GM21576 (cell line): Measurements from ENCODE around the gene PLA2G6.
"Not testable (repeated sequence)": the region's sequence is repeated elsewhere in the genome, so short reads cannot be mapped to it uniquely, and the experiment has no call there.

Source experiments
- ATAC-seq: cut with Tn5 transposase; IDR thresholded peaks from one replicate; pipeline ENCODE4 v1.9.1; 2021; ENCODE audit warnings: mild to moderate bottlenecking, moderate library complexity; ENCODE audit not compliant: unreplicated experiment

PLA2G6 gene

DNA sequence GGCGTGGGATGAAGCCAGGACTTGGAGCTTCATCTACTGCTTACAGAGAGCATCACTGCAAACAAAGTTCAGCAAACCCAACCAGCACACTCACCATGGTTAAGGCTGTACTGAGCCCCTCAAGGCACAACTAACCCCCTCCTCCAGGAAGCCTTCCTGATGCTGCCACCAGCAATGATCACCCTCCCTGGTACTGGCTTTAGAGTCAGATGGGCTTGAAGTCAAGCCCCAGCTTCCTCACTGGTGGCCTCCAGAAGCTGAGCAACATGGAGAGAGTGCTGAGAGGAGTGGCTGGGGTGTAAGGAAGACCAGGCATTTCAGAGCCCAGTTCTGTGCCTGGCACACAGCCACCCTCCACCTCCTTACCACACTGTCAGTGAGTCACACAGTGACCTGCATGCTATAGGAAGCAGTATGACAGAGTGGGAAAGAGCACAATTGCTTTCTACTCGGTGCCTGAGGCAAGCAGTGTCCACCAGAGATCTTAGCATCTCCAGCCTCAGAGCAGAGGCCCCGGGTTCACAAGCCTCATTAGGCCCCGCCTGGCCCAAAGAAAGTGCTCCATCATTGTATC is 46.4 kb downstream of the PLA2G6 start:
- no peak for ATAC-seq

DNA sequence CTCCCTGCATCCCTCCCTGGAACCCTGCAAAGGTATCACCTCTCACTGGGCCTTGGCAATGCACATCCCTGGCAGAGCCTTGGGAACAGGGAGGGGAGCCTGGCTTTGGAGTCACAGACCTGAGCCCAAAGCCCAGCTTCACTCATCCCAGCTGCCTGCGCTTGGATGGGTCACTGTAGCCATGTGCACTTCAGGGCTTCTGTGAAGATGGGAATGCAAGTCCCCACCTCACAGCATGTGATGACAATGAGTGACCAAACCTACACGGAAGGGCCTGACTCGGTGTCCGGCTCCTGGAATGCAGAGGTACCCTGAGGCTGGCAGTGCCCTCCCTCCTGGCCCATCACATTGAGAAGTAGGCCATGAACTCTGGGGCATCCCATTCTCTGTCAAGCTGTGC is 48.3 kb downstream of the PLA2G6 start:
- no peak for ATAC-seq

DNA sequence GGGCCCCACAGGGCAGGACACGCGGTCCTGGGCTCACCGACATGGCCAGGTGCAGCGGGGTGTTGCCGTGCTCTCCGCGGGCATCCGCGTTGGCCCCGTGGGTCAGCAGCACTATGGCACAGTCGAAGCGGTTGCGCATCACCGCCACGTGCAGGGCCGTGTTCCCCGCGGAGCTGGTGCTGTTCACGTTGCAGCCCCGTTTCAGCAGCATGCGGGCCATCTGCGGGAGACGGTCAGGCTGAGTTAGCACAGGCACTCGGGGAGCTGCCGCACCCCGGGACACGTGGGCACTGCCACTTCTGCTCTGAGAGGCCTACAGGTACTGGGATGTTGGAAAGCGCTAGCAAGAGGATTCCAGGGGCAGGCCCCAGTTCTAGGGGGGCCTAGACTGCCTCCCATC is 48.8 kb downstream of the PLA2G6 start:
- ATAC-seq = no peak

DNA sequence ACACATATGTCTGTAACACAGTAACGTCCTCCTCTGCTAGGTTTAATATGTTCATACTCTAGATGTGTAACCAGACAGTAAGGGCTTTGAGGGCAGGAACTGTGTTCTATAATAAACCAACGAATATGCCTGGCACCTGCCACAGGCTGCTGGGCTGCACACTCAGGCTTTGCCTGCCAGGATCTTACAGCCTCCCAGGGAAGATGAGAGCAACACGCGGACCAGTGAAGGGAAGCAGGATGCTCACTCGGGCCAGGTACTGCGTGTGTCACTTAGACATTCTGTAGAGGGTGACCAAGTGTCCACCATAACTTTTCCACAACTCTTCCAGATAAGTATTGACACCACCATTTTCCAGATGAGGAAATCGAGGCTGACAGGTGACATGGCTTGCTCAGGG is 49.5 kb downstream of the PLA2G6 start:
- no peak for ATAC-seq

DNA sequence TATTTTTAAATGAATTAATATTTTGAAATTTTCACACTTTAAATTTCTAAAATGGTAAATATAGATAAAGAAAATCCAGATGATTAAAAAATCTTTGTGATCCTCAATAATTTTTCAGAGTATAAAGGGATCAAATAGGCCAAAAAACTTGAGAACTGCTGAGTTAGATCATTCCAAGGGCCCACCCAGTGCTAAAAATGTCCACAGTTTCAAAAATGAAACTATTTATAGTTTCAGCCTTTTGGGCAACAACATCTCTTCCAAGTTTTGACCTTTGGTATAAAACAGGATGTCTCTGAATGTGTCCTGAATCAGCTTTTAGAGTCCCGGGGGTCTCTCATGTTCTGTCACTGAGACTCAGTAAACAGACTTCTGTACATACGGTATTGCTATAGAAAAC is 50.2 kb downstream of the PLA2G6 start:
- no peak for ATAC-seq

DNA sequence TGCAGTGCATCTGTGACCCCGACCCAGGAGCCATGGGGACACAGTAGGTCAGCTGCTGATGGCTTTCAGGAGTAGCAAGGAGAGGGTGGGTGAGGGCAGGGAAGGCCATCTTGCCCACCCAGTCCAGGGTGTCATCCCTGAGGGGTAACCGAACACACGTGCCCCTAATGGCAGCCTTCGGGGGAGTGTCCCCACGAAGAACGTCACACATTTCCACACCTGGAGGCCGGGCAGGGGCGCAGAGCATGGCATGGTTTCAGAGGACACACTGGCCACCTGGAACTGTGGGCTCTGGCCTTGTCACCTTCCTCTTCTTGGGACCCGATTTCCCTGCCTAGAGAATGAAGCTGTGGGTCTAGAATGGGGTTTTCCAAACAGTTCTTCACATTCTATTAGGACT is 51.8 kb downstream of the PLA2G6 start:
- no peak for ATAC-seq

DNA sequence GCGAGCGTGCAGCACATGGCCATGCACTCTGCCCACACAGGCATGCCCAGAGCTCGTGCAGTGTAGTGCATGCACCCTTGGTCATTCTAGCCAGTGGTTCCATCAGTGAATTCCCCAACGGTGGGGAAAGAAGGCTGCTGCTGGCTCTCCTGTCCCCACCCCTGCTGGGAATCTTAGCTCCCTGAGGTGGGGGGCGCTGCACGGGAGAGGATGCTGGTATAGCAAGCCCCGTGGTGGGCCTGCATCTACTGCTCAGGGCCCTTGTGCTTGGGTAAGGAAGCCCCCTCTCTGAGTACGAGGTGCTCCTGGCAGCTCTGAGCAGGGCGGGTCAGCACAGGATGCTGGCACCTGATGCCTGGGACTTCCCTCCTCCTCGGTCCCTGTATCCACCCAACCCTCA is 52.6 kb downstream of the PLA2G6 start:
- no peak for ATAC-seq

DNA sequence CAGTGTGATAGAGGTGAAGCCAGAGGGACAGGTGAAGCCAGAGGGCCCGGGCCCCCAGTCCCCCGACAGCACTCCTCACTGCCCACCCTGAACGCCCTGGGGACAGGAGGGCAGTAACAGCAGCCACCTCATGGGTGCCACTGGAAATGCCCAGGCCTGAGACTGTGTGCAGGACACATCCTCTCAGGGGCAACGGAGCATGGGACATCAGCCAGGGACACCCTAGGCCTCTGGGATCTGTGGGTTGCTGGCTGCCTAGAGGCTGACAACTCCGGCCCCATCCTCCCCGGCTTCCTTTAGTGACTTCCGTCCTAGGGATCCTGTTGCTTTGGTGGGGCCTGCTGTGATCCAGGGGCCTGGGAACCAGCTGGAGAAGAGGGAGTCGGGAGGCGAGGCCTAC is 53.8 kb downstream of the PLA2G6 start:
- no peak for ATAC-seq

DNA sequence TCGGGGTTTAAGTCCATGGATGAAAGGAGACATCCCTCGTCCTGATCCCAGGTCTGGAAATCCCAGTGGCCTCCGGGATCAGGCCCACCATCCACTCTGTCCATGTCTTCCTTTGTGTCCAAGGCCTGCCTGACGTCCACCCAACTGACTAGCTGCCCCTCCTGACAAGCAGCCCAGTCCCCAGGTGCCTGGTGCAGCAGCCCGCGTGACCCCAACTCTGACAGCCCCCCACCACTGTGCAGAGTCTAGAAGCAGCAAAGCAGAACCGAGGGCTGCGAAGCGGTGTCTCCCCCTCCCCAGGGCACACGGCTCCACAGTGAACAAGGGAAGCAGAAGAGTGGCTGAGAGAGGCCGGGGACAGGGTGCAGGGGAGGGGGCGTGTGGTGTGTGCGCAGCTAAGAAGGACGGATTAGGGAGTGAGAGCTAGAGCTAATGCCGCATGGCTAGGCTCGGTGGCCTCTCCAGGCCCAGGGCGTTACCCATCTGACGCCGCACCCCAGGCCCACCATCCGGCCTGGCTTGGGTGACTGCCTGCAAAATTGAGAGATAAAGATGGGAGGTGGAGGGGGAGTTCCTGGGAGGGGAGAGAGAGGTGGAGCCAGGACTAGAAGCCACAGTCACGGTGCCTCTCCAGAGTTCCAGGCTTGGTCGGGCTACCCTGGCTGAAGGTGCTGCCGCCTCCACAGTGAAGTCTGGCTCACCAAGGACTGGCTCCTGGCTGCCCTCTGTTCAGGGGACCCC is 54.5 kb downstream of the PLA2G6 start:
- no peak for ATAC-seq

DNA sequence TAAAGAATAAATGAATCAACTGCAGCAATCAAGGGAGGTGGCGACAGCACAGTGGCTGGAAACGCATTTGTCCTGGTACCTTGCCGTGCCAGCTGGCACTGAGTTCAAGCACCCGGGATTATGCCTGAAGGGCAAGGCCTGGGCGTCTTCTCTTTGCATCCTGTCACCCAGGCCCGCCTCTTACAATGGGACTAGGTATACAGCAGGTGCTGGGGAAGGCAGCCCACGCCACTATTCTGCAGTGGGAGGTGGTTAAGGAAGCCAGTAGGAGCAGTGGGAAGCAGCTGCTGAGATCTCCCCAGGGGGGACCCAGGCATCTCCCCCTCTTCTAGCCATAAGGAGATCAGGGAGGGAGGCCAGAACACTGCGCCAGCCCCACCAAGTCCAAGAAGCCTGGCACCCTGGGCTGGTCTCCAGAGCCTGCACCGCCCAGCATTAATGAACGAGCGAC is 55.9 kb downstream of the PLA2G6 start:
- no peak for ATAC-seq

DNA sequence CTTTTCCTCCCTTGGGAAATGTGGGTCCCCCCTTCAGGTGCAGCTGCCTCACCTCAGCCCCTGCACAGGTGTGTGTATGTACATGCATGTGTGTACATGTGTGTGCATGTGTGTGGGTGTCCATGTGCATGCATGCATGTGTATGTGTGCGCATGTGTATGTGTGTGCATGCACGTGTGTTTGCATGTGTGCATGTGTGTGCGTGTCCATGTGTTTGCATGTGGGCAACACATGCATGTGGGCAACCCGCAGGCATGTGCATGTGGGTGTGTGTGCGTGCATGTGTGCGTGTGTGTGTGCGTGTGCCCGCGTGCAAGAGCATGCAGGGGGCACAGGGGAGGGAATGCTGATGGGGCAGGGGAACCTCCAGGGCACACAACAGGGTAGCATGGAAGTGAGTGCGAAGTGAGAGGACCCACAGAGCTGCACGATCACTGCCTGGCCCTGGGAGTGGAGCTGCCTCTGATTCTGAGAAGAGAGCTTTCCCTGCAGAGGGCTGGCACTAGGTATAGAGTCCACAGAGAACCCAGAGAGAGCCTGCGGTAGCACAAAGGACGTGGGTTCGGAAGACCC is 56.5 kb downstream of the PLA2G6 start:
- ATAC-seq = no peak

DNA sequence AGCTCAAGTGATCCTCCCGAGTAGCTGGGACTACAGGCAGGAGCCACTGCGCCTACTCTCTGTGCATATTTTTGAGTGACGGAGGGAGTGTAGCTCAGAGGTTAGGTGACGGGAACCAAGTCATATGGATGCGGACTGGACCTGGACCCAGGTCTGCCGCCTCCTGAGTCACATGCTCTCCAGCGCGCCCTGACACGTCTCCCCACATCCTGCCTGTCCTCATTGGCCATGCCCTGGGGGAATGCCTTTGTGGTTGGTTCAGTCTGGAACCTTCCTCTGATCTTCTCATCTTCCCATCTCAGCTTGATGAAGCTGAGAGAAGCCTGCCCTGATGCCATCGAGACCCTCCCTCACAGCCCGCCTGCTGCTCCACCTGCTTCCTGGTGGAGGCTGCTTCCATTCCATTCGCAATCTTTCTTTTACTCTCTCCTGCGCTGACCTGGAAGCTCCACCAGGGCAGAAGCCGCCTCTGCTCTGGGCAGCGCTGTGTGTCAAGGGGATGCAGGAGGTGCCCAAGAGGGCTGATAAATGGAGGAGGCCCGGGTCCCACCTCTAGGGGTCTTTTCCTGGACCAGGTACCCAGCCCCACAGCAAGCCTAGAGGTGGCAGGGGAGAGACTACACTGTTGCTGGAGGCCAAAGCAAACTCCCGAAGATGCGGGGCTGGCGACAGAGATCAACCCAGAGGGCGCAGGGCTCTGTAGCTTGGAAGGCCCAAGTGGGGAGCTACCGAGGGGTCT is 57.2 kb downstream of the PLA2G6 start:
- no peak for ATAC-seq

DNA sequence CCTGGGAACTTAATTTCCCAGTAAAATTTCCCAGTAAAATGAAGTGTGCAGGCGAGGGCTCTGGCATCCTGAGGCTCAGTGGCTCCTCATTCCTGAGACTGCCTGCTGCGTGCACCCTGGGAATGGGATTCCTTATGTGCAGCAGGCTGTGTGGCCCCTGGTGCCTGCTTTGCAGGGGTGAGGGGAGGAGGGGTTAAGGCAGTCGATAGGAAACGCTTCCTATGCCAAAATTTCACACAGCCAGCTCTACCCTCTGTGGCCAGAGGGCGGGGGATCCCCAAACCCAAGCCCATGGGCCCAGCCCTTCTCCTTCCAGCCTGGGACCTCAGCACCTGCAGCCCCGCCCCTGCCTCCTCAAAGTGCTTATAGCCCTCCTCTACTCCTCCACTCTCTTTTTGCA is 59.0 kb downstream of the PLA2G6 start:
- no peak for ATAC-seq

DNA sequence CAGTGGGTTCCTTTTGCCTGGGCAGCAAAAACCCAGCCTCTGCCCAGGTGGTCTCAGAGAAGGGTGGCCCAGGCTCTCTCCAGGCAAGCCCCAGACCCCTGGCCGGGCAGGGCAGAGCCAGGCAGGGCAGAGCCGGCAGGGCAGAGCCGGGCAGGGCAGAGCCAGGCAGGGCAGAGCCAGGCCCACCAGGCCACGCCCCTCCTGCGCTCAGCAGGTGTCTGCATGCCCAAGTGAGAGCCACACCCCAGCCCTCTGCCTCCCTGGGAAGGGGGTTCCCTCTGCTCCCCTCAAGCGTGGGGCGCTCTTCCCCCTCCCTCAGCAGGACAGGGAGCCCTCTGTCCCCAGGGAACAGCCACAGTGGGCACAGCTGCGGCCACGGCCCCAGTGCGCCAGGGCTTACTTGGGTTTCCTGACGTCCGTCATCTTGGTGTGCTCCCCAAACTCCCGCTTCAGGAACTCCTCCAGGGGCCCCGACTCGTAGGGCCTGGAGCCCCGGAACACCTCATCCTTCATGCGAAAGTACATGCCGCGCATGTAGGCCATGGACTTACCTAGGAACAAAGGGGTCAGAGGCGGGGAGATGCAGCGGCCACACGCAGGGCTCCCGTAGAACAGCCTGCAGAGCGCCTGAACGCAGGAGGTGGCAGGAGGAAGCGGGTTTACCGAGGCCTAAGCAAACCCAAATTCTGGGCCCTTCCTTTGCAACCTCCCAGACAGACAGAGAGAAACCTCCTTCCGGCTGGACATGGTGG is 61.1 kb downstream of the PLA2G6 start:
- ATAC-seq = no peak

DNA sequence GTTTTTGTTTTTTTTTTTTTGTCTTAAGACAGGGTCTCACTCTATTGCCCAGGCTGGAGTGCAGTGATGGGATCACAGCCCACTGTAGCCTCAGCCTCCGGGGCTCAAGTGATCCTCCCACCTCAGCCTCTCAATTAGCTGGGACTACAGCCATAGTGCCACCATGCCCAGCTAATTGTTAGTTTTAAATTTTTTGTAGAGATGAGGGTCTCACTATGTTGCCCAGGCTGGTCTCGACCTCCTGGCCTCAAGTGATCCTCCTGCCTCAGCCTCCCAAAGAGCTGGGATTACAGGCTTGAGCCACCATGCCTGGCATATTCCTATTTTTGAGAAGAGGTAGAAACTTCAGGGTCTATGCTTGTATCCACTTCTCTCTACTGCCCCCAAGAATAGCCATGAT is 62.9 kb downstream of the PLA2G6 start:
- not testable (repeated sequence) for ATAC-seq

DNA sequence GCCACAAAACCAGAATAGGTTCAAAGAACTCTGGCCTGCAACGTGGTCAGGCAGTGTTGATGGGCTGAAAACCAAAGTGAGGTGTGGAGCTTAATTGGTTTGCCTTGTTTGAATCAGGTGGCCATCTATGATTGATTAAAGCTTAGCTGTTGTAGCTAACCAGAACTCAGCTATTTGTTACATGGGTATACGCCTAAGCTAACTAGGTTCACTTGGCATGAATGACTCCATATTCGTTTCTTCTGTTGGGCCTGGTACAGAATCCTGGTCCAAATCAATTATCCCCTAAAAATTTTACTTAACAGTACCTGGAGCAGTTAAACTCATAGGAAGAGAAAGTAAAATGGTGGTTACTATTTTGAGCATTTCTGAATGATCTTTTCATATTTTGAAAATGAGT is 63.4 kb downstream of the PLA2G6 start:
- no peak for ATAC-seq

DNA sequence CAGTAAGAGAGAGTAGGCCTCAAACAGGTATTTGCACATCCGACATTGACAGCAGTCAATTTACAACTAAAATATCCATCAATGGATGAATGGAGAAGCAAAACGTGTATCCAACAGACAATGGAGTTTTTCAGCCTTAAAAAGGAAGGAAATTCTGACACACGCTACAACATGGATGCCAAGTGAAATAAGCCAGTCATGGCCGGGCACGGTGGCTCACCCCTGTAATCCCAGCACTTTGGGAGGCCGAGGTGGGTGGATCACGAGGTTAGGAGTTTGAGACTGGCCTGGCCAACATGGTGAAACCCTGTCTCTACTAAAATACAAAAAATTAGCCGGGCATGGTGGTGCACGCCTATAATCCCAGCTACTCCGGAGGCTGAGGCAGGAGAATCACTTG is 64.1 kb downstream of the PLA2G6 start:
- ATAC-seq = not testable (repeated sequence)

DNA sequence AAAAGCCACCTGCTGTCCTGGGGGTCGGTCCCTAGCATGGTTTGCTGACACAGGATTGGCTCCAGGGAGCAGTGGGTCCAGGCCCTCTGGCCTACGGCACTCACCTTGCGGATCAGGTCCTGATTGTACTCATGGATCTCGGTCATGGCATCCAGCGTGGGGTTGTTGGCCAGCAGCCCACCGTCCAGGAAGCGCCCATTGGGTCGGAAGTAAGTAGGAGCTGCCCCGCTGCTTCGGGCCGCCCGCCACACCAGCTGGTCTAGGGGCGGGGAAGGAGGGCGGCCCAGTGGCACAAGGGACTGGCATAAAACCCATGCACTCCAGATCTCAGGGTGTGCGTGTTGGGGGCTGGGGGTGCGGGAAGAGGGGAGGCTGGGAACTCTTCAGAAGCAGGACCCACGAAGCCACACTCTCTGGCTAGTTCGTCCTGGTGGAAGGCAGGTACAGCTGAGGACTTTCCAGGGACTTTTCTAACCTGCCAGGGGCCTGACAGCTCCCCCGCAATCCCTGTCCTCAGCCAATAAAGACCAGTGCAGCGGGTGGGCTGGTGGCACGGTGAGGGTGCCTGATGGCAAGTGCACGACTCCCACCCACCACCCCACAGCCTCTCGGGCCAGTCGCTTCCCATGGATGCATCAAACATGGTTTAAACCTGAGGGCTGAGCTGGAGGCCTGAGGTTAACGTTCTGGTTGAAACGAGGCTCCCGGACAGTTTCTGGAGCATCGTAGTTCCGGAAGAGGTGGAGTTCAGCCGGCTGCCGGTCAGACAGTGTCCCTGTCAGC is 66.0 kb downstream of the PLA2G6 start:
- no peak for ATAC-seq

DNA sequence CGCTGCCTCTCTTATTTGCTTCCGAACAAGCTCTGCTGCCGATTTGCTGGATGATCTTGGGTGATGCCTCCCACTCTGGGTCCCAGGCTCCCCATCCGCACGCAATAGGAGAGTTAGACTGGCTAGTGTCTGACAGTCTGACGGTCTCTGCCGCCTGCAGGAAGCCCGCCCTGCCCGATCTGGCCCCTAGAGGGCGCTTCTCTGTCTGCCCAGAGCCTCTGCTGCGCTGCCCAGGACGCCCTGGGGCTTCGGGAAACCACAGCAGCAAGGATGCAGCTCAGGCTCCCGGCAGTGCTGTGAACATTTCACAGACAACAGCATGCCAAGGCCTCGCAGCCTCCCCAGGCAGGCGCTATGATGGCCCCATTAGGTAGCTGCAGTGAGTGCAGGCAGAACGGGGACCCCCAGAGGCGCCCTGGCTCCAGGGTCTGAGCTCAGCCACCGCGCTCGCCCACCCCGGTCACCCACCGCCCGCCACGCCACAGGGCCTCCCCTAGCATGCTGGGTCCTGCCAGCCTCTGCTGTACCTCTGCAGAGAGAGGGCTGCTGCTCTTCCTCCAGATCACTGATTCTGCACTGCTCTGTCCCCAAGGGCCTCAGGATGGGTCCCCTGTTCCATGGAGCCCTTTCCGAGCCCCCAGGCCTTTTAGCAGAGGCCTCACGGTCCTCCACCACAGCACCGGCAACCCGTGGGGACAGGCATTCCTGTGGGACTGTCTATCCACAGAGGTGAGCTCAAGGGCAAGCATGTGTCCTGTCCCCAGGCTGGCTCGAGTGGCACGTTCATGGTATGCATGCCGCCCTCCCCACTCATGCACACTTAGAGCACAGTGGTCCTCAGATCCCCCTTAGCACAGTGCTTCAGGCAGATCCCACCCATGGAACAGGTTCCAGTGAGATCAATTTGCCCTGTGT is 66.9 kb downstream of the PLA2G6 start:
- peak; percentile 49 for ATAC-seq
